ENCODE results near the gene ASTN2.

ASTN2 gene

DNA sequence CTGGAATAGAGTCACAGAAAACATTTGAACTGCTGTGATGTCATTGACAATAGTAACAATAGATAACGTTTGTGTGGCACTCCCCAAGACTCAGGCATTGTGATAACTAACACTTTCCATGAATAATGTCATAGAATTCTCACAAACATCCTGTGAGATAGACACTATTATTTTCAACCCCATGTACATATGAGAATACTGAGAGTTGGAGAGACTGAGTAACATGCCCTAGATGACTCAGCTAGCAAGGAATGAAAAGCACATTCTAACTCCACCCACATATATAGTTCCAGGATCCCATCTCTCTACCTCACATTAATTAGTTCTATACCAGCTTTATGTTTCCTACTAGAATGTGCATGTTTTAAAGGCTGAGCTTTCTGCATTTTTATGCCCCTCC lies 71.4 kb downstream of the ASTN2 start:
- no peaks in the 10 kb centered on the region for H3K36me3 ChIP-seq (ENCODE audit: control insufficient read depth, insufficient read depth, low read length)
- H3K27ac ChIP-seq (ENCODE audit: low read depth, low read length) = no peak overlapping the region
- no peak overlapping the region for H3K9ac ChIP-seq (ENCODE audit: low read length)
- no peaks in the 10 kb centered on the region for H3K4me1 ChIP-seq (ENCODE audit: control insufficient read depth, insufficient read depth, low read length)
- no peaks in the 10 kb centered on the region for H3K27me3 ChIP-seq (ENCODE audit: control insufficient read depth, insufficient read depth, low read length)
- H3K4me3 ChIP-seq (ENCODE audit: low read length) = no peak overlapping the region

DNA sequence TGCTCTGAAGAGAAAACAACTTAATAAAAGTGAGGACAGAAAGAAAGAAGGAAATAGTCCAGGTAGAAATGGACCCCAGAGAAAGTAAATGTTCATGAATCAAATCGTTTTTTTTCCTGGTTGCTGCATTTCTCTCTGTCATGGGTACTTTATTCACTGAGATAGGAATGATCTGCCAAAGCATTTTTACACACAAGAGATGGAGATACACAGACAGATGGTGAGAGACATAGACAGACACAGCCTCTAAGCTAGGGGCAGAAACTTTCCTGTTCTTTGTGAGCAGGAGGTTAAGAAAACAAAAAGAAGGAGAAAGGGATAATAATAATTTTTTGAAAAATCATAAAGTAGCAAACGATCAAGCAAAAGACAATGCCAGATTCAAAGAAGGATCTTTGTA lies 73.7 kb downstream of the ASTN2 start:
- no peaks in the 10 kb centered on the region for H3K4me1 ChIP-seq (ENCODE audit: control insufficient read depth, insufficient read depth, low read length)
- H3K9ac ChIP-seq (ENCODE audit: low read length) = no peak overlapping the region
- no peaks in the 10 kb centered on the region for H3K36me3 ChIP-seq (ENCODE audit: control insufficient read depth, insufficient read depth, low read length)
- H3K27ac ChIP-seq (ENCODE audit: low read depth, low read length) = no peak overlapping the region
- no peak overlapping the region for H3K4me3 ChIP-seq (ENCODE audit: low read length)
- no peaks in the 10 kb centered on the region for H3K27me3 ChIP-seq (ENCODE audit: control insufficient read depth, insufficient read depth, low read length)

- Histone ChIP-seq H3K36me3 (ENCODE audit: control insufficient read depth, insufficient read depth, low read length) (no peaks in the 10 kb centered on the region), H3K4me3 (ENCODE audit: low read length) (no peak overlapping the region), H3K9ac (ENCODE audit: low read length) (no peak overlapping the region), H3K4me1 (ENCODE audit: control insufficient read depth, insufficient read depth, low read length) (no peaks in the 10 kb centered on the region), H3K27me3 (ENCODE audit: control insufficient read depth, insufficient read depth, low read length) (no peaks in the 10 kb centered on the region), H3K27ac (ENCODE audit: low read depth, low read length) (no peak overlapping the region)
Measured at GRCh38 chr9:117340422-117340821, 74.4 kb downstream of the ASTN2 start.

GRCh38 chr9:117335837-117336433 lies 78.9 kb downstream of the ASTN2 start:
- no peak overlapping the region for H3K4me3 ChIP-seq (ENCODE audit: low read length)
- no peaks in the 10 kb centered on the region for H3K36me3 ChIP-seq (ENCODE audit: control insufficient read depth, insufficient read depth, low read length)
- no peaks in the 10 kb centered on the region for H3K4me1 ChIP-seq (ENCODE audit: control insufficient read depth, insufficient read depth, low read length)
- H3K9ac ChIP-seq (ENCODE audit: low read length) = no peak overlapping the region
- H3K27ac ChIP-seq (ENCODE audit: low read depth, low read length) = no peak overlapping the region
- no peaks in the 10 kb centered on the region for H3K27me3 ChIP-seq (ENCODE audit: control insufficient read depth, insufficient read depth, low read length)

GRCh38 chr9:117334101-117334500 lies 80.8 kb downstream of the ASTN2 start:
- H3K27me3 ChIP-seq (ENCODE audit: control insufficient read depth, insufficient read depth, low read length) = no peaks in the 10 kb centered on the region
- H3K9ac ChIP-seq (ENCODE audit: low read length) = no peak overlapping the region
- H3K36me3 ChIP-seq (ENCODE audit: control insufficient read depth, insufficient read depth, low read length) = no peaks in the 10 kb centered on the region
- no peaks in the 10 kb centered on the region for H3K4me1 ChIP-seq (ENCODE audit: control insufficient read depth, insufficient read depth, low read length)
- no peak overlapping the region for H3K27ac ChIP-seq (ENCODE audit: low read depth, low read length)
- no peak overlapping the region for H3K4me3 ChIP-seq (ENCODE audit: low read length)

- Histone ChIP-seq H3K27ac (ENCODE audit: low read depth, low read length) (no peak overlapping the region), H3K4me1 (ENCODE audit: control insufficient read depth, insufficient read depth, low read length) (no peaks in the 10 kb centered on the region), H3K4me3 (ENCODE audit: low read length) (no peak overlapping the region), H3K27me3 (ENCODE audit: control insufficient read depth, insufficient read depth, low read length) (no peaks in the 10 kb centered on the region), H3K36me3 (ENCODE audit: control insufficient read depth, insufficient read depth, low read length) (no peaks in the 10 kb centered on the region), H3K9ac (ENCODE audit: low read length) (no peak overlapping the region)
Measured at GRCh38 chr9:117325831-117326230, 89.0 kb downstream of the ASTN2 start.

- H3K9ac ChIP-seq (ENCODE audit: low read length) = no peak overlapping the region
- H3K27me3 ChIP-seq (ENCODE audit: control insufficient read depth, insufficient read depth, low read length) = no peaks in the 10 kb centered on the region
- H3K27ac ChIP-seq (ENCODE audit: low read depth, low read length) = no peak overlapping the region
- H3K4me3 ChIP-seq (ENCODE audit: low read length) = no peak overlapping the region
- no peaks in the 10 kb centered on the region for H3K4me1 ChIP-seq (ENCODE audit: control insufficient read depth, insufficient read depth, low read length)
- no peaks in the 10 kb centered on the region for H3K36me3 ChIP-seq (ENCODE audit: control insufficient read depth, insufficient read depth, low read length)
Measured at GRCh38 chr9:117325110-117325731, 89.6 kb downstream of the ASTN2 start.

DNA sequence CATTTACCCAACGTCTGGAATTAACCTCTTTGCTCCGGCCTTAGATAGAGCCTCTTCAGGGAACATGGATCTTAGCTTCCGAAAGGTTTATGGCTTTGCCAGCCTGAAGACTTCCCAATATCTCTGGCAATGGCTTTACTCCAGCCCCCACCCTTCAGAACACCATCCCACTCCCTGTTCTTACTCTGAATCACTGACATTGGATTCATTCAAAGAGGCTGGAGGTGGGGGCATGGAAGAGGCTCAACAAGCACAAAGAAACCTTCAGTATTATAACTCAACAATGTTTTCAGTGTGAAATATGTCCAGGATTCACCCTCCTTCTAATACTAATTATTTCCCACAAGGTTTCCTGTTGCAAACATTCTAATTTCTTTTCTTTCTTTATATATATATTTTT lies 91.5 kb downstream of the ASTN2 start:
- no peak overlapping the region for H3K9ac ChIP-seq (ENCODE audit: low read length)
- no peak overlapping the region for H3K27ac ChIP-seq (ENCODE audit: low read depth, low read length)
- no peaks in the 10 kb centered on the region for H3K27me3 ChIP-seq (ENCODE audit: control insufficient read depth, insufficient read depth, low read length)
- H3K4me1 ChIP-seq (ENCODE audit: control insufficient read depth, insufficient read depth, low read length) = no peaks in the 10 kb centered on the region
- no peaks in the 10 kb centered on the region for H3K36me3 ChIP-seq (ENCODE audit: control insufficient read depth, insufficient read depth, low read length)
- no peak overlapping the region for H3K4me3 ChIP-seq (ENCODE audit: low read length)

- no peak overlapping the region for H3K9ac ChIP-seq (ENCODE audit: low read length)
- no peaks in the 10 kb centered on the region for H3K36me3 ChIP-seq (ENCODE audit: control insufficient read depth, insufficient read depth, low read length)
- no peaks in the 10 kb centered on the region for H3K27me3 ChIP-seq (ENCODE audit: control insufficient read depth, insufficient read depth, low read length)
- no peak overlapping the region for H3K4me3 ChIP-seq (ENCODE audit: low read length)
- no peaks in the 10 kb centered on the region for H3K4me1 ChIP-seq (ENCODE audit: control insufficient read depth, insufficient read depth, low read length)
- no peak overlapping the region for H3K27ac ChIP-seq (ENCODE audit: low read depth, low read length)
Measured at GRCh38 chr9:117317192-117317591, 97.7 kb downstream of the ASTN2 start.

GRCh38 chr9:117315236-117315635 lies 99.6 kb downstream of the ASTN2 start:
- H3K4me3 ChIP-seq (ENCODE audit: low read length) = no peak overlapping the region
- no peaks in the 10 kb centered on the region for H3K4me1 ChIP-seq (ENCODE audit: control insufficient read depth, insufficient read depth, low read length)
- H3K27me3 ChIP-seq (ENCODE audit: control insufficient read depth, insufficient read depth, low read length) = no peaks in the 10 kb centered on the region
- no peaks in the 10 kb centered on the region for H3K36me3 ChIP-seq (ENCODE audit: control insufficient read depth, insufficient read depth, low read length)
- no peak overlapping the region for H3K27ac ChIP-seq (ENCODE audit: low read depth, low read length)
- H3K9ac ChIP-seq (ENCODE audit: low read length) = no peak overlapping the region

GRCh38 chr9:117313989-117314388 lies 100.9 kb downstream of the ASTN2 start:
- no peak overlapping the region for H3K27ac ChIP-seq (ENCODE audit: low read depth, low read length)
- H3K27me3 ChIP-seq (ENCODE audit: control insufficient read depth, insufficient read depth, low read length) = no peaks in the 10 kb centered on the region
- H3K4me1 ChIP-seq (ENCODE audit: control insufficient read depth, insufficient read depth, low read length) = no peaks in the 10 kb centered on the region
- H3K36me3 ChIP-seq (ENCODE audit: control insufficient read depth, insufficient read depth, low read length) = no peaks in the 10 kb centered on the region
- H3K9ac ChIP-seq (ENCODE audit: low read length) = no peak overlapping the region
- no peak overlapping the region for H3K4me3 ChIP-seq (ENCODE audit: low read length)

DNA sequence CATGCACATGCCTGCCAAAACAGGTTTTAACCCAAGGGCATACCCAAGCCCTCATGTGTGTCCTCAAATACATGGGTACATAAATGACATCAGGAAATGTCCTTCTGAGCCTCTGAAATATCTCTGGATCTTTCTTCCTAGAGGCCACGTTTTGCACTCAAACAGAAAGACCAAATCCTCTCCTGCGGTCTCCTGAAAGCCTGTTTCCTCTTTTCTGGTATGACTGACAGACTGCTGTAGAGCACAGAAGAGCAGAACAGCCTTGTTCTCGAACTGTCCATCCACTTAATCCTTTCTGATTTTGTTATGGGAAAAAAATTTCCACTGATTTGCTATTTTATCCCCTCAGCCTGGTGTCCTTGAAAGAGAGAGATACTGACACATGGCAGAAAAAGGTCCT lies 107.2 kb downstream of the ASTN2 start:
- Histone ChIP-seq H3K4me1 (ENCODE audit: control insufficient read depth, insufficient read depth, low read length) (no peaks in the 10 kb centered on the region), H3K4me3 (ENCODE audit: low read length) (no peak overlapping the region), H3K27me3 (ENCODE audit: control insufficient read depth, insufficient read depth, low read length) (peaks cover 2% of the 10 kb centered on the region), H3K9ac (ENCODE audit: low read length) (no peak overlapping the region), H3K36me3 (ENCODE audit: control insufficient read depth, insufficient read depth, low read length) (no peaks in the 10 kb centered on the region), H3K27ac (ENCODE audit: low read depth, low read length) (no peak overlapping the region)

DNA sequence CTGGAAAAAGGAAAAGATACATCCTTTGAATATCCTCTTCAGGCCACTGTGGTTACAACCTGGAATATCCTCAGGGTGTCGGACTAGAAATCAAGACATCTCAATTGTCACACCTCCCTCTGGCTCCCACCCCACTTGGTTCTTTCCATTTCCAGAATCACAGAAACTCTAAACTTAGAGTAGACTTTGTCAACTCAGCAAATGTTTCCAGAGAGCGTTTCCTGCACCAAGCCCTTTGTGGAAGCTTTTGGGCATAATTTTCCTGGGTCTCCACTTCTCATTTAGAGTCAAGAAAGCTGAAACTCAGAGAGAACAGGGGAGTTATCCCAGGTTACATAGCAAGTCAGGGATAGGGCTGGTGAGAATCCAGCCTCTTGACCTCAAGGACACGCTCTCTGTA lies 108.8 kb downstream of the ASTN2 start:
- no peaks in the 10 kb centered on the region for H3K4me1 ChIP-seq (ENCODE audit: control insufficient read depth, insufficient read depth, low read length)
- no peaks in the 10 kb centered on the region for H3K36me3 ChIP-seq (ENCODE audit: control insufficient read depth, insufficient read depth, low read length)
- H3K27me3 ChIP-seq (ENCODE audit: control insufficient read depth, insufficient read depth, low read length) = peaks cover 2% of the 10 kb centered on the region
- H3K9ac ChIP-seq (ENCODE audit: low read length) = no peak overlapping the region
- H3K4me3 ChIP-seq (ENCODE audit: low read length) = no peak overlapping the region
- no peak overlapping the region for H3K27ac ChIP-seq (ENCODE audit: low read depth, low read length)
